Immature natural killer cell (primary cell): ENCODE data around the gene CTSS. TPM values are rescaled to one million over a fixed set of nuclear protein-coding genes. Genes with fewer than 3 reads are reported as not detected.

Source experiments
- DNase-seq, 3 donors: peaks; one replicate each; pipeline ENCODE4 v3.0.0; 2022; ENCODE audit warnings: mixed read lengths in 1 of 3
- H3K27ac Mint-ChIP-seq, 6 donors: one replicate each; pipeline ENCODE4 v1.8.0; 2020; ENCODE audit warnings: mixed read lengths in 6 of 6, mild to moderate bottlenecking in 5 of 6, inconsistent platforms in 4 of 6, moderate library complexity in 3 of 6
- H3K27me3 Mint-ChIP-seq, 3 donors: one replicate each; pipeline ENCODE4 v1.8.0; 2020 to 2021; ENCODE audit warnings: low read depth in 3 of 3, mild to moderate bottlenecking in 3 of 3, mixed read lengths in 3 of 3, moderate library complexity in 3 of 3, inconsistent platforms in 1 of 3
- H3K36me3 Mint-ChIP-seq, 3 donors: one replicate each; pipeline ENCODE4 v1.8.0; 2020; ENCODE audit warnings: mixed read lengths in 3 of 3, inconsistent platforms in 2 of 3, mild to moderate bottlenecking in 2 of 3
- H3K4me1 Mint-ChIP-seq, 2 donors: one replicate each; pipeline ENCODE4 v1.8.0; 2020; ENCODE audit warnings: inconsistent platforms in 2 of 2, mild to moderate bottlenecking in 2 of 2, mixed read lengths in 2 of 2, moderate library complexity in 1 of 2
- H3K4me3 Mint-ChIP-seq, 5 donors: one replicate each; pipeline ENCODE4 v1.8.0; 2020; ENCODE audit warnings: mild to moderate bottlenecking in 5 of 5, mixed read lengths in 5 of 5, inconsistent platforms in 3 of 5, moderate library complexity in 3 of 5
- H3K9me3 Mint-ChIP-seq, 6 donors: one replicate each; pipeline ENCODE4 v1.8.0; 2020; ENCODE audit warnings: mild to moderate bottlenecking in 6 of 6, mixed read lengths in 6 of 6, inconsistent platforms in 4 of 6, moderate library complexity in 3 of 6
- polyA plus RNA-seq, 3 donors: library from polyadenylated mRNA; unstranded; fragments of 300-500 nt; fragmentation: Illumina TruSeq; gene quantifications; one replicate each; pipeline ENCODE4 v1.2.3, GENCODE V29; 2021

The CTSS gene
- polyA plus RNA-seq, 3 donors from 2014 or later: 162 to 235 (median 177) TPM

- Mint-ChIP-seq H3K27ac (peak overlapping the region in 3 of 6 donors; percentile 11 to 55 (median 16)), H3K36me3 (peaks cover 8 to 16% (median 11%) of the 10 kb centered on the region in 3 donors), H3K27me3 (peaks cover 0 to 4% (median 3%) of the 10 kb centered on the region in 3 donors), H3K4me3 (peak overlapping the region; percentile 18 to 78 (median 51)), H3K4me1 (peaks cover 39 to 71% of the 10 kb centered on the region in 2 donors), H3K9me3 (no peaks in the 10 kb centered on the region)
- DNase-seq: no peak
Observed at GRCh38 chr1:150763018-150763417, 2.6 kb downstream of the CTSS start.

GRCh38 chr1:150762552-150762951 lies 3.0 kb downstream of the CTSS start:
- H3K36me3 Mint-ChIP-seq: peaks cover 11 to 16% (median 13%) of the 10 kb centered on the region in 3 donors
- H3K27ac Mint-ChIP-seq: peak overlapping the region in 2 of 6 donors; percentile 26
- no peaks in the 10 kb centered on the region for H3K9me3 Mint-ChIP-seq
- peaks cover 0 to 4% (median 3%) of the 10 kb centered on the region in 3 donors for H3K27me3 Mint-ChIP-seq
- DNase-seq: no peak
- peaks cover 39 to 71% of the 10 kb centered on the region in 2 donors for H3K4me1 Mint-ChIP-seq
- H3K4me3 Mint-ChIP-seq: peak overlapping the region in 4 of 5 donors; percentile 25 to 78 (median 58)

- Mint-ChIP-seq H3K27me3 (peaks cover 0 to 4% (median 3%) of the 10 kb centered on the region in 3 donors), H3K4me1 (peaks cover 39 to 71% of the 10 kb centered on the region in 2 donors), H3K36me3 (peaks cover 15 to 20% (median 18%) of the 10 kb centered on the region in 3 donors), H3K4me3 (peak overlapping the region in 2 of 5 donors; percentile 25 to 78), H3K9me3 (no peaks in the 10 kb centered on the region), H3K27ac (no peak overlapping the region)
- DNase-seq: no peak
Observed at GRCh38 chr1:150761801-150762200, 3.8 kb downstream of the CTSS start.

- H3K4me3 Mint-ChIP-seq: peak overlapping the region in 1 of 5 donors; percentile 14
- H3K27ac Mint-ChIP-seq: peak overlapping the region in 1 of 6 donors; percentile 22
- no peaks in the 10 kb centered on the region for H3K9me3 Mint-ChIP-seq
- peaks cover 0 to 4% (median 0%) of the 10 kb centered on the region in 3 donors for H3K27me3 Mint-ChIP-seq
- peaks cover 33 to 60% of the 10 kb centered on the region in 2 donors for H3K4me1 Mint-ChIP-seq
- peaks cover 17 to 22% (median 20%) of the 10 kb centered on the region in 3 donors for H3K36me3 Mint-ChIP-seq
- no peak for DNase-seq
Observed at GRCh38 chr1:150760013-150760412, 5.6 kb downstream of the CTSS start.

- no peak overlapping the region for H3K27ac Mint-ChIP-seq
- H3K9me3 Mint-ChIP-seq: no peaks in the 10 kb centered on the region
- H3K36me3 Mint-ChIP-seq: peaks cover 28 to 50% (median 32%) of the 10 kb centered on the region in 3 donors
- no peak overlapping the region for H3K4me3 Mint-ChIP-seq
- DNase-seq: no peak
- no peaks in the 10 kb centered on the region for H3K4me1 Mint-ChIP-seq
- no peaks in the 10 kb centered on the region for H3K27me3 Mint-ChIP-seq
Observed at GRCh38 chr1:150753416-150753815, 12.2 kb downstream of the CTSS start.

- no peak overlapping the region for H3K27ac Mint-ChIP-seq
- H3K4me1 Mint-ChIP-seq: no peaks in the 10 kb centered on the region
- no peak overlapping the region for H3K4me3 Mint-ChIP-seq
- no peaks in the 10 kb centered on the region for H3K27me3 Mint-ChIP-seq
- DNase-seq: no peak
- H3K9me3 Mint-ChIP-seq: no peaks in the 10 kb centered on the region
- peaks cover 20 to 49% (median 25%) of the 10 kb centered on the region in 3 donors for H3K36me3 Mint-ChIP-seq
Observed at GRCh38 chr1:150751443-150751842, 14.1 kb downstream of the CTSS start.

- no peak for DNase-seq
- H3K9me3 Mint-ChIP-seq: no peaks in the 10 kb centered on the region
- H3K36me3 Mint-ChIP-seq: peaks cover 17 to 45% (median 21%) of the 10 kb centered on the region in 3 donors
- no peaks in the 10 kb centered on the region for H3K27me3 Mint-ChIP-seq
- H3K4me1 Mint-ChIP-seq: no peaks in the 10 kb centered on the region
- no peak overlapping the region for H3K4me3 Mint-ChIP-seq
- peak overlapping the region in 1 of 6 donors; percentile 9 for H3K27ac Mint-ChIP-seq
Observed at GRCh38 chr1:150749720-150750311, 15.8 kb downstream of the CTSS start.

- no peak for DNase-seq
- no peaks in the 10 kb centered on the region for H3K27me3 Mint-ChIP-seq
- H3K4me1 Mint-ChIP-seq: no peaks in the 10 kb centered on the region
- no peaks in the 10 kb centered on the region for H3K9me3 Mint-ChIP-seq
- H3K27ac Mint-ChIP-seq: peak overlapping the region in 1 of 6 donors; percentile 22
- peaks cover 17 to 39% (median 20%) of the 10 kb centered on the region in 3 donors for H3K36me3 Mint-ChIP-seq
- no peak overlapping the region for H3K4me3 Mint-ChIP-seq
Observed at GRCh38 chr1:150748878-150749719, 16.5 kb downstream of the CTSS start.

GRCh38 chr1:150730130-150730721 lies 35.4 kb downstream of the CTSS start:
- Mint-ChIP-seq H3K4me1 (no peaks in the 10 kb centered on the region), H3K4me3 (no peak overlapping the region), H3K27me3 (no peaks in the 10 kb centered on the region), H3K36me3 (peaks cover 8 to 17% (median 16%) of the 10 kb centered on the region in 3 donors), H3K9me3 (no peaks in the 10 kb centered on the region), H3K27ac (no peak overlapping the region)
- no peak for DNase-seq

- Mint-ChIP-seq H3K27me3 (no peaks in the 10 kb centered on the region), H3K4me3 (no peak overlapping the region), H3K4me1 (no peaks in the 10 kb centered on the region), H3K36me3 (peaks cover 0 to 5% (median 0%) of the 10 kb centered on the region in 3 donors), H3K9me3 (no peaks in the 10 kb centered on the region), H3K27ac (peak overlapping the region in 1 of 6 donors; percentile 2)
- DNase-seq: no peak
Observed at GRCh38 chr1:150724336-150724735, 41.2 kb downstream of the CTSS start.

- no peak for DNase-seq
- Mint-ChIP-seq H3K27me3 (peaks cover 0 to 2% (median 0%) of the 10 kb centered on the region in 3 donors), H3K9me3 (no peaks in the 10 kb centered on the region), H3K27ac (no peak within 1 kb of the TSS), H3K4me1 (peaks cover 0 to 4% of the 10 kb centered on the region in 2 donors), H3K36me3 (peaks cover 0 to 5% (median 0%) of the 10 kb centered on the region in 3 donors), H3K4me3 (no peak within 1 kb of the TSS)
Observed at GRCh38 chr1:150720703-150721102, 44.9 kb downstream of the CTSS start, which contains the start of gene HORMAD1. HORMAD1 (minus strand) TSS chr1:150720895; CDS start chr1:150719505, 1,390 bp downstream.

- Mint-ChIP-seq H3K27ac (no peak overlapping the region), H3K27me3 (peaks cover 0 to 2% (median 0%) of the 10 kb centered on the region in 3 donors), H3K4me3 (no peak overlapping the region), H3K4me1 (peaks cover 0 to 4% of the 10 kb centered on the region in 2 donors), H3K36me3 (peaks cover 0 to 5% (median 0%) of the 10 kb centered on the region in 3 donors), H3K9me3 (no peaks in the 10 kb centered on the region)
- no peak for DNase-seq
Observed at GRCh38 chr1:150720098-150720497, 45.5 kb downstream of the CTSS start.

- Mint-ChIP-seq H3K4me1 (peaks cover 0 to 4% of the 10 kb centered on the region in 2 donors), H3K9me3 (no peaks in the 10 kb centered on the region), H3K36me3 (peaks cover 0 to 3% (median 0%) of the 10 kb centered on the region in 3 donors), H3K4me3 (peak overlapping the region in 2 of 5 donors; percentile 3 to 36), H3K27me3 (peaks cover 0 to 2% (median 0%) of the 10 kb centered on the region in 3 donors), H3K27ac (peak overlapping the region in 2 of 6 donors; percentile 43 to 69)
- DNase-seq: peak in 1 of 3 donors; percentile 14
Observed at GRCh38 chr1:150718225-150718891, 47.2 kb downstream of the CTSS start.
